Lower leg skin (tissue), 4 donors: Measurements from ENCODE around the gene RPL41. TPM values are rescaled to one million over a fixed set of nuclear protein-coding genes. Genes with fewer than 3 reads are reported as not detected.
A peak's percentile ranks its signal among the peaks of the same experiment; 100 is the strongest.

ENCODE experiments used
- DNase-seq, 2 donors: peaks; one replicate each; pipeline ENCODE4 v3.0.0-alpha.2; 2019; ENCODE audit warnings: low spot score in 2 of 2
- H3K4me3 ChIP-seq: fragments of 200-600 bp; sonication (generic); 2 replicates; pipeline ENCODE4 v1.5.1; 2017; ENCODE audit warnings: mild to moderate bottlenecking, low read depth; ENCODE audit not compliant: poor library complexity, severe bottlenecking
- CTCF ChIP-seq, 3 donors: fragments of 450-650 bp; IDR thresholded peaks; one replicate each; pipeline ENCODE4 v1.5.1; 2016; ENCODE audit warnings: antibody characterized with exemption in 3 of 3, mild to moderate bottlenecking in 3 of 3, moderate library complexity in 2 of 3
- POLR2A ChIP-seq, 2 donors: fragments of 450-650 bp; IDR thresholded peaks; one replicate each; pipeline ENCODE4 v1.6.1; 2016 to 2017; ENCODE audit warnings: antibody characterized with exemption in 2 of 2, mild to moderate bottlenecking in 1 of 2, moderate library complexity in 1 of 2
- WGBS, 2 donors: methylation state at CpG; one replicate each; pipeline ENCODE4 v1.1.5; 2018; 5-methylcytosine and 5-hydroxymethylcytosine counted together
- intact Hi-C: fragments of 100-400 bp; cut with DNase I; formaldehyde crosslinking; loops from one replicate; pipeline ENCODE4 v1.15.0; 2023; ENCODE audit warnings: low total_unique reads
- total RNA-seq, 4 donors: library from RNA; depleted of rRNA; stranded (reverse); fragments of >200 nt; gene quantifications; one replicate each; pipeline ENCODE4 v1.1.0, GENCODE V29; 2016

RPL41 gene
- total RNA-seq, 4 donors from 2014 or later = 3,201 to 5,967 (median 4,725) TPM

GRCh38 chr12:56157201-56158028 is 41.0 kb downstream of the RPL41 start:
- peak in 1 of 3 donors; percentile 75 for TF ChIP-seq CTCF (IDR thresholded peaks at IDR 0.05)
- TF ChIP-seq POLR2A (IDR thresholded peaks at IDR 0.05) = no peak
- WGBS, 2 donors = 3 to 4% methylated on average over 44 to 45 of the region's 45 CpGs
- peak overlapping the region; percentile 4 for H3K4me3 ChIP-seq
- DNase-seq = peak; percentile 74 to 96
- intact Hi-C loops = loop anchor here (2.0 kb wide), 1 partner anchor 29 kb away; the partner anchor contains the start of gene ESYT1

- TF ChIP-seq POLR2A (IDR thresholded peaks at IDR 0.05) = peak in 1 of 2 donors; percentile 98
- no peak for TF ChIP-seq CTCF (IDR thresholded peaks at IDR 0.05)
- 0 to 1% methylated on average over 30 of the region's 30 CpGs for WGBS, 2 donors
- peak; percentile 99 for DNase-seq
- intact Hi-C loops = loop anchor here (2.0 kb wide), 1 partner anchor 29 kb away; the partner anchor contains the start of gene ESYT1
- peak within 1 kb of the TSS; percentile 80 for H3K4me3 ChIP-seq
These were observed 41.8 kb downstream of the RPL41 start, which contains the start of gene MYL6 for GRCh38 chr12:56158029-56158925. MYL6 (plus strand) TSS chr12:56158359; CDS start chr12:56158402, 43 bp downstream.

GRCh38 chr12:56158926-56159461 is 42.6 kb downstream of the RPL41 start:
- 0% methylated on average over 6 of the region's 6 CpGs for WGBS, 2 donors

GRCh38 chr12:56159482-56160192 is 43.2 kb downstream of the RPL41 start:
- WGBS, 2 donors = 19 to 24% methylated on average over 8 of the region's 8 CpGs
- no peak for DNase-seq
- H3K4me3 ChIP-seq = peak overlapping the region; percentile 80
- TF ChIP-seq CTCF (IDR thresholded peaks at IDR 0.05) = no peak
- no peak for TF ChIP-seq POLR2A (IDR thresholded peaks at IDR 0.05)
- intact Hi-C loops = loop anchor here (2.0 kb wide), 1 partner anchor 31 kb away; the partner anchor contains the start of gene ESYT1

More at GRCh38 chr12:56158926-56159461, 42.6 kb downstream of the RPL41 start:
- DNase-seq = peak; percentile 88 to 97
- H3K4me3 ChIP-seq = peak overlapping the region; percentile 80
- TF ChIP-seq POLR2A (IDR thresholded peaks at IDR 0.05) (no peak), CTCF (IDR thresholded peaks at IDR 0.05) (no peak)
- intact Hi-C loops = loop anchor here (2.0 kb wide), 1 partner anchor 30 kb away; the partner anchor contains the start of gene ESYT1
